Parathyroid adenoma (tissue), 2 donors: ENCODE data around the gene EGFLAM.

Experiments used
- H2AFZ ChIP-seq: fragments of 300-600 bp; sonication (generic); one replicate; pipeline ENCODE4 v1.7.0; 2017; ENCODE audit warnings: antibody characterized with exemption, mild to moderate bottlenecking
- H3K27ac ChIP-seq: fragments of 300-600 bp; sonication (generic); one replicate; pipeline ENCODE4 v1.7.0; 2017
- H3K27me3 ChIP-seq: fragments of 300-600 bp; sonication (generic); one replicate; pipeline ENCODE4 v1.7.0; 2017; ENCODE audit warnings: low read length; ENCODE audit not compliant: control insufficient read depth, insufficient read depth
- H3K36me3 ChIP-seq: fragments of 300-600 bp; sonication (generic); one replicate; pipeline ENCODE4 v1.7.0; 2017; ENCODE audit warnings: low read length; ENCODE audit not compliant: control insufficient read depth, insufficient read depth
- H3K4me1 ChIP-seq: fragments of 300-600 bp; sonication (generic); one replicate; pipeline ENCODE4 v1.7.0; 2017; ENCODE audit warnings: control low read depth
- H3K4me2 ChIP-seq: fragments of 300-600 bp; sonication (generic); one replicate; pipeline ENCODE4 v1.7.0; 2017; ENCODE audit warnings: low read length
- H3K4me3 ChIP-seq: fragments of 300-600 bp; sonication (generic); one replicate; pipeline ENCODE4 v1.7.0; 2017; ENCODE audit warnings: low read depth, low read length
- H3K79me2 ChIP-seq: fragments of 300-600 bp; sonication (generic); one replicate; pipeline ENCODE4 v1.7.0; 2017; ENCODE audit warnings: control low read depth
- H3K9ac ChIP-seq: fragments of 300-600 bp; sonication (generic); one replicate; pipeline ENCODE4 v1.7.0; 2017; ENCODE audit warnings: mild to moderate bottlenecking
- H3K9me3 ChIP-seq: fragments of 300-600 bp; sonication (generic); one replicate; pipeline ENCODE4 v1.7.0; 2017; ENCODE audit warnings: low read length; ENCODE audit not compliant: control insufficient read depth
- TF ChIP-seq, protein P1 (sequence below): fragments of 300-600 bp; sonication (generic); IDR thresholded peaks from one replicate; pipeline ENCODE4 v1.7.0; 2017; ENCODE audit warnings: antibody characterized with exemption, mild to moderate bottlenecking
- donor health status: primary hyperparathyroidism.

EGFLAM gene

DNA sequence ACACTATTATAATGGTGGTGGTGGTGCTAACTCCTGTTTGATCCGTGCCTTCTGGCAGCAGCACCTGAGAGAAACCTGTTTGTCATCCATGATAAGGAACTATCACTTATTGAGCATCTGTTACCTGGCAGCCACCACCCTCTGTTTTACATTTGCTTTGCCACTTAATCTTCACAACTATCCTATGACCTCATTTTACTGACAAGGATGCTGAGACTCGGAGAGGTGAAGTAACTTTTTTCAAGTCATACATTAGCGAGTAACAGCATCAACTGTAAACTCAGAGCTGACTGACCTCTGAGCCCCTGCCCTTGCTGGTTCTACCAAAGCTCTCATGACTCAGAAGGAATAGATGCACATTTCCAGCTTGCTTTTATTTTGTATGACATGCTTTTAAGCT lies 81.1 kb downstream of the EGFLAM start:
- Histone ChIP-seq H3K9ac (no peak overlapping the region), H3K4me2 (no peak overlapping the region), H2AFZ (no peak overlapping the region), H3K4me1 (no peaks in the 10 kb centered on the region), H3K4me3 (no peak overlapping the region), H3K79me2 (no peaks in the 10 kb centered on the region), H3K9me3 (no peaks in the 10 kb centered on the region), H3K36me3 (no peaks in the 10 kb centered on the region), H3K27ac (no peak overlapping the region), H3K27me3 (no peaks in the 10 kb centered on the region)
- TF ChIP-seq, protein P1, sequence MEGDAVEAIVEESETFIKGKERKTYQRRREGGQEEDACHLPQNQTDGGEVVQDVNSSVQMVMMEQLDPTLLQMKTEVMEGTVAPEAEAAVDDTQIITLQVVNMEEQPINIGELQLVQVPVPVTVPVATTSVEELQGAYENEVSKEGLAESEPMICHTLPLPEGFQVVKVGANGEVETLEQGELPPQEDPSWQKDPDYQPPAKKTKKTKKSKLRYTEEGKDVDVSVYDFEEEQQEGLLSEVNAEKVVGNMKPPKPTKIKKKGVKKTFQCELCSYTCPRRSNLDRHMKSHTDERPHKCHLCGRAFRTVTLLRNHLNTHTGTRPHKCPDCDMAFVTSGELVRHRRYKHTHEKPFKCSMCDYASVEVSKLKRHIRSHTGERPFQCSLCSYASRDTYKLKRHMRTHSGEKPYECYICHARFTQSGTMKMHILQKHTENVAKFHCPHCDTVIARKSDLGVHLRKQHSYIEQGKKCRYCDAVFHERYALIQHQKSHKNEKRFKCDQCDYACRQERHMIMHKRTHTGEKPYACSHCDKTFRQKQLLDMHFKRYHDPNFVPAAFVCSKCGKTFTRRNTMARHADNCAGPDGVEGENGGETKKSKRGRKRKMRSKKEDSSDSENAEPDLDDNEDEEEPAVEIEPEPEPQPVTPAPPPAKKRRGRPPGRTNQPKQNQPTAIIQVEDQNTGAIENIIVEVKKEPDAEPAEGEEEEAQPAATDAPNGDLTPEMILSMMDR: no peak

DNA sequence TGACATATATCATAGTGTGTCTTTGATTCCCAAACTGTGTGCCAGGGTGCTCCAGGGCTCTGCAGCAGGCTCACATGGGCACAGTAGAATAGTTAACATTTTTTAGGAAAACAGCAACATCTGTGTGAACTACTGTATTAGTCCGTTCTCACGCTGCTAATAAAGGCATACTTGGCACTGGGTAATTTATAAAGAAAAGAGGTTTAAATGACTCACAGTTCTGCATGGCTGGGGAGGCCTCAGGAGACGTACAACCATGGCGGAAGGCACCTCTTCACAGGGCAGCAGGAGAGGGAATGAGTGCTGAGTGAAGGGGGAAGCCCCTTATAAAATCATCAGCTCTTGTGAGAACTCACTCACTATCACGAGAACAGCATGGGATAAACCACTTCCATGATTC lies 82.7 kb downstream of the EGFLAM start:
- Histone ChIP-seq H3K27me3 (no peaks in the 10 kb centered on the region), H3K4me2 (no peak overlapping the region), H3K36me3 (no peaks in the 10 kb centered on the region), H3K27ac (no peak overlapping the region), H3K4me1 (no peaks in the 10 kb centered on the region), H3K79me2 (no peaks in the 10 kb centered on the region), H3K9ac (no peak overlapping the region), H3K9me3 (no peaks in the 10 kb centered on the region), H3K4me3 (no peak overlapping the region), H2AFZ (no peak overlapping the region)
- TF ChIP-seq, protein P1: no peak

DNA sequence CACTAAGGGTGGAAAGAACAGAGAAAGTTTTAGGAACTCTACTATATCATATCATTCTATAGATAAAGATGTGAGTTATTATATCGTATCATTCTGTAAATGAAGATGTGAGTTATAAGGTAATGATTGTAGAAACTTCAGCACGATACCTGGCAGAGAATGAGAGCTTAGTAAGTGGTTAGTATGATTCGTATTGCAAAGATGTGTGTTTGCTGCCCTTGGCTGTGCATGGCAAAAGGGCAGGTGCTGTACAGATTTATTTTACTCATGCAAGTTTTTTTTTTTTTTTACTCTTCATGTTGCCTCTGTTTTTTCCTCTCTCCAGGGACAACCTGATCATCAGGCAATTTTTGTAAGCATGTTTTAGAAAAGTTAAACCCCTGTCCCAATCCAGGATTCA lies 83.3 kb downstream of the EGFLAM start:
- Histone ChIP-seq H3K4me2 (no peak overlapping the region), H3K4me3 (no peak overlapping the region), H3K4me1 (no peaks in the 10 kb centered on the region), H3K36me3 (no peaks in the 10 kb centered on the region), H3K27ac (no peak overlapping the region), H3K79me2 (no peaks in the 10 kb centered on the region), H3K9ac (no peak overlapping the region), H2AFZ (no peak overlapping the region), H3K27me3 (no peaks in the 10 kb centered on the region), H3K9me3 (no peaks in the 10 kb centered on the region)
- TF ChIP-seq, protein P1: no peak

GRCh38 chr5:38342261-38342660 lies 83.9 kb downstream of the EGFLAM start:
- no peak overlapping the region for H3K27ac ChIP-seq
- H3K4me1 ChIP-seq: no peaks in the 10 kb centered on the region
- no peak overlapping the region for H3K9ac ChIP-seq
- no peaks in the 10 kb centered on the region for H3K27me3 ChIP-seq
- no peak overlapping the region for H2AFZ ChIP-seq
- no peaks in the 10 kb centered on the region for H3K9me3 ChIP-seq
- H3K36me3 ChIP-seq: no peaks in the 10 kb centered on the region
- TF ChIP-seq, protein P1: no peak
- no peak overlapping the region for H3K4me3 ChIP-seq
- H3K4me2 ChIP-seq: no peak overlapping the region
- no peaks in the 10 kb centered on the region for H3K79me2 ChIP-seq

GRCh38 chr5:38344891-38345290 lies 86.5 kb downstream of the EGFLAM start:
- H3K27me3 ChIP-seq: no peaks in the 10 kb centered on the region
- no peaks in the 10 kb centered on the region for H3K79me2 ChIP-seq
- H3K4me1 ChIP-seq: no peaks in the 10 kb centered on the region
- no peak overlapping the region for H3K9ac ChIP-seq
- no peak overlapping the region for H3K4me2 ChIP-seq
- no peak overlapping the region for H3K4me3 ChIP-seq
- H3K9me3 ChIP-seq: no peaks in the 10 kb centered on the region
- H3K36me3 ChIP-seq: no peaks in the 10 kb centered on the region
- no peak overlapping the region for H3K27ac ChIP-seq
- TF ChIP-seq, protein P1: no peak
- no peak overlapping the region for H2AFZ ChIP-seq
